Endothelial cell of umbilical vein (primary cell): ENCODE data around the gene ODF4. TPM values are rescaled to one million over a fixed set of nuclear protein-coding genes. Genes with fewer than 3 reads are reported as not detected.
A peak's percentile ranks its signal among the peaks of the same experiment; 100 is the strongest.

Source experiments
- BruUV-seq: library from RNA; stranded (reverse); fragments of 400-500 nt; replicated peaks from 2 replicates; lab custom pipeline; 2021; lab: Mats Ljungman, UMichigan
- CTCF ChIA-PET: fragments of 300-600, 350-600 bp; sonication (Branson Sonifier 250); formaldehyde crosslinking; loops from one replicate; lab custom pipeline; 2021; ENCODE audit warnings: antibody characterized with exemption, inconsistent platforms; lab: Charles Lee
- POLR2A ChIA-PET: fragments of 300-600, 350-600 bp; sonication (Branson Sonifier 250); formaldehyde crosslinking; loops from one replicate; lab custom pipeline; 2021; ENCODE audit warnings: antibody characterized with exemption, inconsistent platforms; lab: Charles Lee
- DNase-seq: peaks from one replicate; pipeline ENCODE4 v3.0.0-alpha.2; 2011; ENCODE audit warnings: low read depth, low spot score
- FAIRE-seq: peaks from 2 replicates; lab custom pipeline; 2011; peaks lifted over from hg19 to GRCh38; lab: Jason Lieb, UNC
- H2AFZ ChIP-seq: 2 replicates; pipeline ENCODE4 v1.6.0; 2012; ENCODE audit warnings: low read depth, low read length, control low read depth, inconsistent platforms
- H3K27ac ChIP-seq: 2 replicates; pipeline ENCODE4 v1.5.1; 2011; ENCODE audit warnings: low read depth, mild to moderate bottlenecking, control low read depth, low read length, moderate library complexity; ENCODE audit not compliant: insufficient read depth
- H3K27me3 ChIP-seq, 2 experiments: 2 replicates each; pipeline versions ENCODE4 v1.6.0 to v1.6.1; 2011; ENCODE audit warnings: low read length in 2 of 2, mixed read lengths in 1 of 2; ENCODE audit not compliant: control insufficient read depth in 2 of 2, insufficient read depth in 2 of 2
- H3K36me3 ChIP-seq, 2 experiments: 2 replicates in 1 of 2; 3 replicates in 1 of 2; pipeline ENCODE4 v1.5.1; 2011; ENCODE audit warnings: low read length in 2 of 2, mild to moderate bottlenecking in 1 of 2, moderate library complexity in 1 of 2; ENCODE audit not compliant: control insufficient read depth in 2 of 2, insufficient read depth in 2 of 2; ENCODE audit errors: extremely low read depth in 1 of 2
- H3K4me1 ChIP-seq: 3 replicates; pipeline ENCODE4 v1.5.1; 2011; ENCODE audit warnings: mild to moderate bottlenecking, low read length; ENCODE audit not compliant: control insufficient read depth, insufficient read depth; ENCODE audit errors: extremely low read depth
- H3K4me2 ChIP-seq: 2 replicates; pipeline ENCODE4 v1.6.1; 2011; ENCODE audit warnings: low read length, control low read depth, mixed read lengths; ENCODE audit not compliant: insufficient read depth
- H3K4me3 ChIP-seq, 3 experiments: fragments of 200-600 bp in 1 of 3; sonication (generic), shearing (Covaris generic) in 1 of 3; replicated peaks in 1 of 3; 2 replicates each; pipeline ENCODE4 v1.5.1; 2011 to 2016; ENCODE audit warnings: control low read depth in 3 of 3, low read length in 3 of 3, mild to moderate bottlenecking in 2 of 3, inconsistent platforms in 1 of 3, low read depth in 1 of 3, moderate library complexity in 1 of 3; ENCODE audit not compliant: insufficient read depth in 1 of 3
- H3K79me2 ChIP-seq: 2 replicates; pipeline ENCODE4 v1.6.0; 2012; ENCODE audit warnings: low read length, inconsistent platforms; ENCODE audit not compliant: control insufficient read depth, insufficient read depth
- H3K9ac ChIP-seq: replicated peaks from 2 replicates; pipeline ENCODE3; 2011; ENCODE audit warnings: low read length, control low read depth; ENCODE audit not compliant: insufficient read depth; ENCODE audit errors: extremely low read depth
- H3K9me1 ChIP-seq: replicated peaks from 3 replicates; pipeline ENCODE4 v1.6.0; 2011; ENCODE audit warnings: mild to moderate bottlenecking, low read length; ENCODE audit not compliant: control insufficient read depth, insufficient read depth; ENCODE audit errors: extremely low read depth
- H3K9me3 ChIP-seq: replicated peaks from 2 replicates; pipeline ENCODE4 v1.5.1; 2012; ENCODE audit warnings: low read length, inconsistent platforms; ENCODE audit not compliant: control insufficient read depth, insufficient read depth
- H4K20me1 ChIP-seq: replicated peaks from 2 replicates; pipeline ENCODE3; 2011; ENCODE audit warnings: mild to moderate bottlenecking, low read length; ENCODE audit not compliant: control insufficient read depth, insufficient read depth; ENCODE audit errors: extremely low read depth
- EZH2 ChIP-seq: IDR thresholded peaks from 2 replicates; pipeline ENCODE4 v1.6.1; 2012; ENCODE audit warnings: borderline replicate concordance, low read depth, mild to moderate bottlenecking, moderate library complexity, low read length, inconsistent platforms; ENCODE audit not compliant: severe bottlenecking
- FOS ChIP-seq: IDR thresholded peaks from 2 replicates; pipeline ENCODE4 v1.6.1; 2011; ENCODE audit warnings: mild to moderate bottlenecking, low read length, moderate library complexity, borderline replicate concordance; ENCODE audit not compliant: insufficient read depth
- GATA2 ChIP-seq: IDR thresholded peaks from 2 replicates; pipeline ENCODE4 v1.7.0; 2011; ENCODE audit warnings: low read depth, mild to moderate bottlenecking, moderate library complexity, mixed read lengths, low read length; ENCODE audit not compliant: insufficient read length, insufficient read depth
- JUN ChIP-seq: IDR thresholded peaks from 2 replicates; pipeline ENCODE4 v1.6.1; 2011; ENCODE audit warnings: borderline replicate concordance, low read depth; ENCODE audit not compliant: insufficient read length, insufficient read depth
- MYC ChIP-seq: IDR thresholded peaks from one replicate; pipeline ENCODE4 v1.6.1; 2011; ENCODE audit warnings: mild to moderate bottlenecking, low read depth, low read length
- POLR2A ChIP-seq: IDR thresholded peaks from 2 replicates; pipeline ENCODE4 v1.6.1; 2012; ENCODE audit warnings: low read depth, mild to moderate bottlenecking, control low read depth, low read length
- POLR2AphosphoS5 ChIP-seq: IDR thresholded peaks from 2 replicates; pipeline ENCODE4 v1.6.1; 2012; ENCODE audit warnings: low read depth, mild to moderate bottlenecking, control low read depth, low read length, moderate library complexity; ENCODE audit not compliant: insufficient read depth
- dilution Hi-C: fragments of 300-500 bp; cut with MboI; formaldehyde crosslinking; loops from one replicate; pipeline ENCODE4 v1.15.0; 2019; ENCODE audit warnings: low sequenced_read_pairs; ENCODE audit not compliant: extremely low pct_ligation_motif_present
- intact Hi-C: fragments of 100-400 bp; cut with micrococcal nuclease; formaldehyde crosslinking; loops from one replicate; pipeline ENCODE4 v1.10.0; 2022
- polyA plus RNA-seq, 4 experiments: library from polyadenylated mRNA; depleted of rRNA in 3 of 4; stranded (reverse) in 3 of 4; unstranded in 1 of 4; fragments of >200 nt; gene quantifications; 2 replicates each; pipeline versions ENCODE4 v1.2.1 to v1.2.3, GENCODE V29; 2011 to 2012; ENCODE audit warnings: missing spikeins in 1 of 4
- total RNA-seq: library from RNA; stranded (reverse); gene quantifications from 2 replicates; pipeline ENCODE4 v1.2.3, GENCODE V29; 2021
- TF ChIP-seq, protein P1 (sequence below), 2 donors: IDR thresholded peaks; 1 replicate in 1 of 2; 2 replicates in 1 of 2; pipeline ENCODE4 v1.5.1; 2011; ENCODE audit warnings: low read length in 2 of 2, mild to moderate bottlenecking in 2 of 2, moderate library complexity in 2 of 2, control low read depth in 1 of 2, inconsistent platforms in 1 of 2, low read depth in 1 of 2; ENCODE audit not compliant: insufficient read depth in 1 of 2; ENCODE audit errors: extremely low read depth in 1 of 2
- TF ChIP-seq, protein P2 (sequence below): IDR thresholded peaks from 2 replicates; pipeline ENCODE4 v1.6.1; 2011; ENCODE audit not compliant: insufficient read depth, insufficient read length

The ODF4 gene
- total and polyA plus RNA-seq, 2 donors (not counting 3 experiments of a cell fraction or from before 2014, with no cell fraction given): not detected

- CTCF ChIA-PET: interaction anchor here (1.6 kb wide), 2 partner anchors 23 to 81 kb away, joined by 4 to 5 read pairs; no protein-coding TSS in a partner anchor
- peak overlapping the region; percentile 98 for H3K4me2 ChIP-seq
- H2AFZ ChIP-seq: no peak overlapping the region
- H3K9me3 ChIP-seq: no peaks in the 10 kb centered on the region
- peak overlapping the region; percentile 98 for H3K9ac ChIP-seq
- peak overlapping the region; percentile 78 for H3K27ac ChIP-seq
- no peaks in the 10 kb centered on the region for H3K27me3 ChIP-seq
- no peak for DNase-seq
- peak overlapping the region; percentile 76 to 100 (median 99) for H3K4me3 ChIP-seq
- no peak for FAIRE-seq
- peaks cover 19 to 25% of the 10 kb centered on the region in 2 experiments for H3K36me3 ChIP-seq
- TF ChIP-seq POLR2A (no peak), FOS (no peak), POLR2AphosphoS5 (no peak), JUN (no peak), EZH2 (no peak), GATA2 (no peak), MYC (no peak)
- TF ChIP-seq, protein P1, sequence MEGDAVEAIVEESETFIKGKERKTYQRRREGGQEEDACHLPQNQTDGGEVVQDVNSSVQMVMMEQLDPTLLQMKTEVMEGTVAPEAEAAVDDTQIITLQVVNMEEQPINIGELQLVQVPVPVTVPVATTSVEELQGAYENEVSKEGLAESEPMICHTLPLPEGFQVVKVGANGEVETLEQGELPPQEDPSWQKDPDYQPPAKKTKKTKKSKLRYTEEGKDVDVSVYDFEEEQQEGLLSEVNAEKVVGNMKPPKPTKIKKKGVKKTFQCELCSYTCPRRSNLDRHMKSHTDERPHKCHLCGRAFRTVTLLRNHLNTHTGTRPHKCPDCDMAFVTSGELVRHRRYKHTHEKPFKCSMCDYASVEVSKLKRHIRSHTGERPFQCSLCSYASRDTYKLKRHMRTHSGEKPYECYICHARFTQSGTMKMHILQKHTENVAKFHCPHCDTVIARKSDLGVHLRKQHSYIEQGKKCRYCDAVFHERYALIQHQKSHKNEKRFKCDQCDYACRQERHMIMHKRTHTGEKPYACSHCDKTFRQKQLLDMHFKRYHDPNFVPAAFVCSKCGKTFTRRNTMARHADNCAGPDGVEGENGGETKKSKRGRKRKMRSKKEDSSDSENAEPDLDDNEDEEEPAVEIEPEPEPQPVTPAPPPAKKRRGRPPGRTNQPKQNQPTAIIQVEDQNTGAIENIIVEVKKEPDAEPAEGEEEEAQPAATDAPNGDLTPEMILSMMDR (IDR thresholded peaks at IDR 0.05; ENCODE audit: extremely low read depth in 1 of 2, insufficient read depth in 1 of 2, low read depth in 1 of 2, low read length in 2 of 2): no peak
- TF ChIP-seq, protein P2, sequence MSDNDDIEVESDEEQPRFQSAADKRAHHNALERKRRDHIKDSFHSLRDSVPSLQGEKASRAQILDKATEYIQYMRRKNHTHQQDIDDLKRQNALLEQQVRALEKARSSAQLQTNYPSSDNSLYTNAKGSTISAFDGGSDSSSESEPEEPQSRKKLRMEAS: no peak
- POLR2A ChIA-PET: interaction anchor here (1.7 kb wide), 1 partner anchor 56 kb away, joined by 17 read pairs; no protein-coding TSS in a partner anchor
- peaks cover 39% of the 10 kb centered on the region for H3K4me1 ChIP-seq
- H4K20me1 ChIP-seq: no peaks in the 10 kb centered on the region
- H3K79me2 ChIP-seq: peaks cover 46% of the 10 kb centered on the region
- no TSS peak for BruUV-seq
- H3K9me1 ChIP-seq: no peaks in the 10 kb centered on the region
- dilution Hi-C loops: no loop called here
- intact Hi-C loops: loop anchor here (1.0 to 2.0 kb wide), 8 partner anchors 28 to 402 kb away; partner anchors contain the start of genes ARHGEF15, NDEL1 and PFAS
Measured at GRCh38 chr17:8382880-8383142, 43.2 kb downstream of the ODF4 start.
